D721Med (cell line): Measurements from ENCODE around the gene ZFAND3.

ENCODE experiments used
- DNase-seq: peaks from one replicate; pipeline ENCODE4 v3.0.0; 2011; ENCODE audit warnings: low spot score; ENCODE audit not compliant: insufficient read length
- FAIRE-seq: peaks from 2 replicates; lab custom pipeline; 2011; peaks lifted over from hg19 to GRCh38; lab: Jason Lieb, UNC
- TF ChIP-seq, protein P1 (sequence below): IDR thresholded peaks from 2 replicates; pipeline ENCODE4 v1.5.1; 2012; ENCODE audit warnings: mild to moderate bottlenecking, control low read depth; ENCODE audit not compliant: insufficient read depth; ENCODE audit errors: missing control alignments

ZFAND3 gene

GRCh38 chr6:38015341-38015740 lies 195.8 kb downstream of the ZFAND3 start:
- TF ChIP-seq, protein P1, sequence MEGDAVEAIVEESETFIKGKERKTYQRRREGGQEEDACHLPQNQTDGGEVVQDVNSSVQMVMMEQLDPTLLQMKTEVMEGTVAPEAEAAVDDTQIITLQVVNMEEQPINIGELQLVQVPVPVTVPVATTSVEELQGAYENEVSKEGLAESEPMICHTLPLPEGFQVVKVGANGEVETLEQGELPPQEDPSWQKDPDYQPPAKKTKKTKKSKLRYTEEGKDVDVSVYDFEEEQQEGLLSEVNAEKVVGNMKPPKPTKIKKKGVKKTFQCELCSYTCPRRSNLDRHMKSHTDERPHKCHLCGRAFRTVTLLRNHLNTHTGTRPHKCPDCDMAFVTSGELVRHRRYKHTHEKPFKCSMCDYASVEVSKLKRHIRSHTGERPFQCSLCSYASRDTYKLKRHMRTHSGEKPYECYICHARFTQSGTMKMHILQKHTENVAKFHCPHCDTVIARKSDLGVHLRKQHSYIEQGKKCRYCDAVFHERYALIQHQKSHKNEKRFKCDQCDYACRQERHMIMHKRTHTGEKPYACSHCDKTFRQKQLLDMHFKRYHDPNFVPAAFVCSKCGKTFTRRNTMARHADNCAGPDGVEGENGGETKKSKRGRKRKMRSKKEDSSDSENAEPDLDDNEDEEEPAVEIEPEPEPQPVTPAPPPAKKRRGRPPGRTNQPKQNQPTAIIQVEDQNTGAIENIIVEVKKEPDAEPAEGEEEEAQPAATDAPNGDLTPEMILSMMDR, result no peak
- no peak for FAIRE-seq

GRCh38 chr6:38016824-38017223 lies 197.3 kb downstream of the ZFAND3 start:
- no peak for FAIRE-seq
- TF ChIP-seq, protein P1, result no peak
- no peak for DNase-seq

More at GRCh38 chr6:38015341-38015740, 195.8 kb downstream of the ZFAND3 start:
- no peak for DNase-seq

GRCh38 chr6:38018755-38019165 lies 199.2 kb downstream of the ZFAND3 start:
- DNase-seq, result no peak
- TF ChIP-seq, protein P1, result no peak
- no peak for FAIRE-seq

DNA sequence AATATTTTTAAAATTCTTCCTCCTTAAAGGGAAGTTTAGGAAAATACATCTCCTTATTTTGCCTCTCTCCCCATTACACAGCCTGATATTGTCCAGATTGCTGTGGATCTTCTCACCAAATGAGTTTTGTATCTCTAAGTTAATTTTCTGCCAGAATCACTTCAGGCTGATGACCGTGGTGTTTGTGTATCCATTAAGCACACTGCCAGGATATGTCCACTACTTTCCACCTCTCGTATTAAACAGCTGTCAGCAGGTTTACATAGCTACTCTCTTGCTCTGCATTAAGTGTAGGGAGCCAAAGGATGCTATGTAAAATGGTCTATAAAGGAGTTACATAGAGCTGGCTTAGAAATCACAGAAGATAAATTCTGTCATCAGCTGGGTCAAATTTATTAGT lies 201.1 kb downstream of the ZFAND3 start:
- DNase-seq, result no peak
- TF ChIP-seq, protein P1, result no peak
- FAIRE-seq, result no peak

- TF ChIP-seq, protein P1, result no peak
- DNase-seq (no peak), FAIRE-seq (no peak)
Measured at GRCh38 chr6:38021029-38021428, 201.5 kb downstream of the ZFAND3 start.

DNA sequence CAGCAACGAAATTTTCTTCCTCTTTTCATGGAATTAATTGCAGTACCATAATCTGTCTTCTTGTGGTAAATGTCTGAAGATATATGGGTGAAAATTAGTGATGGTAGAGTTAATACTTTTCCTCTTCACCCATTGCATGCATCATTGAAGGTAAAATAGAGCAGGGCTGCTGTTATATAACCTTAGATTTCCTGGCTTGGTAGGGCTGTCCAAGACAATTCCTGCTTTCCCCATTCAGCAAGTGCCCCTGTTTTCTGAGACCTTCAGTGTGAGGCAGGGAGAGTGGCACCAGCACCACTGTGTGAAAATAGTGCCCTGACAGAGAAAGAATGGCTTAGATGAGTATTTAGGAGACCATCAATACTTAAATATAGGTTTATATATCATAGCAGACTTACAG lies 202.0 kb downstream of the ZFAND3 start:
- DNase-seq, result no peak
- TF ChIP-seq, protein P1, result no peak
- no peak for FAIRE-seq

- DNase-seq (no peak), FAIRE-seq (no peak)
- TF ChIP-seq, protein P1, result no peak
Measured at GRCh38 chr6:38022688-38023087, 203.2 kb downstream of the ZFAND3 start.
